GM13977 (cell line): Measurements from ENCODE around the gene ASPA.

Source experiments
- DNase-seq: peaks from one replicate; pipeline ENCODE4 v3.0.0; 2012; ENCODE audit warnings: low spot score
- CTCF ChIP-seq: IDR thresholded peaks from 2 replicates; pipeline ENCODE4 v1.5.1; 2012; ENCODE audit warnings: mild to moderate bottlenecking, control low read depth; ENCODE audit not compliant: insufficient read depth; ENCODE audit errors: extremely low read depth, missing control alignments
- in situ Hi-C: fragments of 300-500 bp; cut with MboI; formaldehyde crosslinking; loops from one replicate; pipeline ENCODE4 v1.12.0; 2022; ENCODE audit warnings: low sequenced_read_pairs, low pct_unique_long_range_greater_than_20kb, mixed read lengths, inconsistent platforms; ENCODE audit not compliant: unreplicated experiment

The ASPA gene

GRCh38 chr17:3469529-3469928 is 6.3 kb upstream of the ASPA start:
- no peak for TF ChIP-seq CTCF
- DNase-seq = no peak
- in situ Hi-C loops = no loop called here

- TF ChIP-seq CTCF = no peak
- in situ Hi-C loops = no loop called here
- no peak for DNase-seq
These were observed 4.2 kb upstream of the ASPA start, which contains the start of gene SPATA22 for GRCh38 chr17:3471599-3471998. Gene SPATA22, minus strand, starts transcription at chr17:3471819. Its CDS starts 2,494 bp downstream, at chr17:3469325.

GRCh38 chr17:3472137-3472536 is 3.7 kb upstream of the ASPA start:
- no peak for DNase-seq
- in situ Hi-C loops = no loop called here
- no peak for TF ChIP-seq CTCF

GRCh38 chr17:3474212-3474611 is 1.6 kb upstream of the ASPA start:
- DNase-seq = no peak
- in situ Hi-C loops = no loop called here
- no peak for TF ChIP-seq CTCF

- TF ChIP-seq CTCF = no peak
- no peak for DNase-seq
- in situ Hi-C loops = loop anchor here (25.0 kb wide), 1 partner anchor 112 kb away; no protein-coding TSS in a partner anchor
These were observed 529 bp upstream of the ASPA start for GRCh38 chr17:3475251-3475685.

GRCh38 chr17:3479988-3480387 is 4.2 kb downstream of the ASPA start:
- DNase-seq = no peak
- TF ChIP-seq CTCF = no peak
- in situ Hi-C loops = loop anchor here (25.0 kb wide), 1 partner anchor 107 kb away; no protein-coding TSS in a partner anchor

- TF ChIP-seq CTCF = no peak
- in situ Hi-C loops = loop anchor here (25.0 kb wide), 1 partner anchor 104 kb away; no protein-coding TSS in a partner anchor
These were observed 7.1 kb downstream of the ASPA start for GRCh38 chr17:3482852-3483251.

More at GRCh38 chr17:3482852-3483251, 7.1 kb downstream of the ASPA start:
- DNase-seq = no peak
